Activated CD8-positive, alpha-beta memory T cell treated with anti-CD3 and anti-CD28 coated beads, Interleukin-2, amount 50 U/mL, for 24 hours (primary cell): Measurements from ENCODE around the gene KCNQ5.
"Not testable (repeated sequence)": the region's sequence is repeated elsewhere in the genome, so short reads cannot be mapped to it uniquely, and the experiment has no call there.

Source experiments
- DNase-seq: peaks from one replicate; pipeline ENCODE4 v3.0.0-alpha.2; 2020; ENCODE audit errors: extremely low read depth

The KCNQ5 gene

DNA sequence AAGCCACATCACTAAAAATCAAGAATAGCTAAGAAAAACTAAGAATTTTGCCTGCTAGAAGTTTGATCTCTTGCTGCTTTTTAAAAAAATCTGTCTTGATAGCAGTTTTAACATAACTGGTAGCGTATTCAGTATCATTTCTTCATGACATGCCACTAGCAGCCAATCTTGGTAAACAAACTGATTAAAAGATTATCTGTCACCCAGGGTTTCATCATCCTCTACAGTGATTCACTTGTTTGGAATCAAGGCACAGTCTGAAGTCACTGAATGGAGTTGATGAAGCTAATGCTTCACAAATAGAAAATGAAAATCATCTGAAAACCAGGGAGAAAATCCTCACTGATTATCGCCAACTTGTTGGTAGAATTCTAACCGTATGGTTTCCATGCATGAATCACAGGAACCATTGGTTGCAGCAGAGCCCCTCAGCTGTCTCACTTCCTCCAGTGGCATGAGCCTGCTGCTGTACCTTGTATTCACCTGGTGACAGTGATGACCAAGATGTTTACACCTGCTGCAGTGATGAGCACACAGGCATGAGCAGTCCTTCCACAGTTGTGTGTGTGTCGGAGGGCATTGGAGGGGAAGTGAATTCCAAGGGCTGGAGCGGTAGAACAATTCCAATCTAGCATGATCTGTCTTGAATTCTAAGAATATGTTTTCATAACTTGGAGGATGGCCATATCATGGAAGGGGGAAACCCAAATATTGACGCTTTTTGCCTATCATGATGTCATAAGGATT lies 328.4 kb downstream of the KCNQ5 start:
- DNase-seq = no peak

DNA sequence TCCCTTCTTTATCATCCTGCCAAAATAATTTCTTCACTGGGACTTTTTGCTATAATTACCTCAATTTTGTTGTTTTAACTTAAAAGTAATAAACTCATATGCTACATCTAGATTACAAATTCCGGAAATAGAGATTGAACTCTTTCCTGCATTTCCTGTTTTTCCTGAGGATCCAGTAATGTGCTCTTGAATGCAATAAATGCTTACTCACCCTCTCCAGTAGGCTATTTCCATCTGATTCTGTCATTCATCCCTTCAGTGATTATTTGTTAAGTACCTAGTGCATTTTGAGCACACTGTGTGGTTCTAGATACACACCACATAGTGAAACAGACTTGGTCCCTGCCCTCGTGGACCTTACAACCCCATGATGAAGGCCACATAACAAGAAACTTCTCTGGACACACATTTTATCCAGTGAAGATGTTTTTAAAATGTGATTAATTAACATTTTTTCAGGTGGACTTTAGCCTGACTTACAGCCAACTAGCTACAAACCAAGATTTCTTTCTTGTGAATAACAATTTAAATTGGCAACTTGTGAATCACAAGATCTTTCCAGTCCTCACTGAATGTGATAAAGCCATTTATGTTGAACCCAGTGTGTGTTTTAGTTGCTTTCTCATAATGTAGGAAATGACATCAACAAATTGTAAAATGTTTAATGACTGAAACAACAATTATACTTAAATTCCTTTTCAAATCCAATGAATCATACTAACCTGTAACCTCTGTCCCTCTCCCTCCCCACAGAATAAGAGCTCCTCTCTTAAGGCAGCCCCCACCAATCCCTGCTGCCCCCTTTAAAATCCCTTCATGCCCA lies 331.2 kb downstream of the KCNQ5 start:
- no peak for DNase-seq

DNA sequence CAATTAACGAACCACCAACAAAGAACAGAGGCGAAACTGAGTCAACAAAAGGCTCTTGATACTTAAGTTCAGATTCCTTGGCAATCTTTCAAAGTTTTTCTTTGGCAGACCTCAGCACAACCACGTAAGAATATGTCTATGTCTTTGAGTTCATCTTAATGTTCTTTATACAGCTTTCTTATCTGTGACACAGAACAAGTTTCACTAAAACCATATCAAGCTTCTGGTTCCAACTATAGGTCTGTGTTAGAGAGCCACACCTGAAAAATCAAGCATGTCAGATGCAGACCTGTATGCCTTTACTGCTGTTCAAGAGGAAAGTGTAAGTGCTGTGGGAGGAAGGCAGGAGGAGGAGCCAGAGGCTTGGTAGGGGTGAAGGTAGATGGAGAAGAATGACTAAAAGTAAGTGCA lies 332.1 kb downstream of the KCNQ5 start:
- no peak for DNase-seq

- DNase-seq = no peak
Observed at GRCh38 chr6:72954716-72955115, 332.9 kb downstream of the KCNQ5 start.

GRCh38 chr6:72955666-72956065 lies 333.8 kb downstream of the KCNQ5 start:
- DNase-seq = no peak

DNA sequence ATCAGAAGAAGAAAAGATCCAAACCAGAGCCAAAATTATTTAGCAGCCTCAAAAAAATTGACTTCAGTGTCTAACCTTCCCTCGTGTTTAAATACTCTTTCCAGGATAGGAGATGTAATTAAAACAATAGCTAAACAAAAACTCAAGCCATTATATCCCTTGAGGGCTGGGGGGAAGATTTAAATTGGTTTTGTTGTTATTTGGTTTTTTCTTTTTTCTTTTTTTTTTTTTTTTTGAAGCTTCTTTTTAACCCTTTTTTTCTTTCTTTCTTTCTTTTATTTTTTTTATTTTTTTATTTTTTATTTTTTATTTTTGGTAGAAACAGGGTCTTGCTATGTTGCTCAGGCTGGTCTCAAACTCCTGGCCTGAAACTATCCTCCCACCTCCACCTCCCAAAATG lies 334.4 kb downstream of the KCNQ5 start:
- DNase-seq = no peak

DNA sequence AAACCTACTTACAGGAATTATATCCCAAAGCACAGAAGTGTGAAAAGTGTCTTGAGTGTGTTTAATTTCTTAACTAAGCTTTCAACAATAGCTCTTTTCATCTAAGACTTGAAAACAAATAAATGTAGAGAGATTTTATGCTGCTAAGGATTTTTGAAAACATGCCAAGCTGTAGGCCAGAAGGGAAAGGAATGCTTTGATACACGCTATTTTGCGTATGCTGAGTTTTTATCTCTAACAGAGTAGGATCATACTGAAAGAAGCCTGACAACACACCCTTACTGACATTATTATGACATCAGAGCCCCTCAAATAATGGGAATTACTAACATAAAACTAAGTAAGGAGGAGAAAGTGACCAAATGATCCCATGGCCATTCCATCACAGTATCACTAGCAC lies 338.0 kb downstream of the KCNQ5 start:
- DNase-seq = no peak

- DNase-seq = no peak
Observed at GRCh38 chr6:72963946-72964345, 342.1 kb downstream of the KCNQ5 start.

GRCh38 chr6:72966628-72967280 lies 344.9 kb downstream of the KCNQ5 start:
- DNase-seq = no peak

DNA sequence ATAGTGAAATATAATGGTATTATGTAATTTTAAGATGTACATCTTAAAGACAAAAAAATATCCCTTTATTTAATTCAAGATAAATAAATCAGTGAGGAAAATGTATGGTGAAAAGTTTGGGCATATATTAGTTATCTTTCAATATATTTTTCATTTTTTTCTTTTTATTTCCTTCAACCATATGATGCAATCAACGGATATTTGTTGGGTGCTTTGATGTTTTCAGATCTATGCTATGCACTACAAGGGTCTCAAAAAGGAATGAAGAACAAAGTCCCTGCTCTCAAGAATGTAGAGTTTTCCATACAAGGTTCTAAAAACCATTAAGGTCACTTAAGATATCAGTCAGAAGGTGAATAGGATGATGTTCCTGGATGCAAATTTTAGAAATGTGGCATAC lies 345.5 kb downstream of the KCNQ5 start:
- DNase-seq = no peak

DNA sequence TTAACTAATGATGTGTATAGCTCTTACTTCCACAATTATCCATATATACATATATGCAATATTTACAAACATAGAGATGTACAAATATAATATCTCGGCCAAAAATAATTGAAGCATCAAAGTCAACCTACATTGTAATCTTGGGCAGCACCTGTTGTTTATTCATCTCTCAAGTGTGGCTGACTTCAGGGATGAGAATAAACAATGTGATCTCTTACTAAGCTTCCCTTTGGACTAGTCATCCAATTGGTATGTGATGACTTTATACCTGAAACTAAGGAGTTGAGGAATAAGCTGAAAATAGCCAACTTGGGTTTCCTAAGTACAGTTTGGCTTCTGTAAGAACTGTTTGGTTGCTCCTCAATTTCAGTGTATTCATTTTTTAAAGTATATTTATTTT lies 346.8 kb downstream of the KCNQ5 start:
- DNase-seq = no peak

DNA sequence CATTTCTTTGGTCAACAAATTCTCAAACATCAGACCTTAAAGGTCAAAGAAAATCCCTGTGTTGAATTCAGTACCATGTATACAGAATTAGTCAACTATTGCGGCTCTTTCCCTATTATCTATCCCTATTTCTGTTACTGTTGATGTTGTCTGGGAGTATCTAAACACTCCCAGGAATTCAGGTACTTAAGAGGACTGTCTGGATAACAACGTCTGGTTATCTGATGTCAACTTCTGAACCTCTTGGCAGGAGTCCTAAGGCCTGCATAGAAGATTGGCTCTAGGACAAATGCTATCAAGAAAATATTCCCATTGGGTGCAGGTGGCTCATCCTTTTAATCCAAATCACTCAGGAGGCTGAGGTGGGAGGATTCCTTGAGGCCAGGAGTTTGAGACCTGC lies 347.8 kb downstream of the KCNQ5 start:
- DNase-seq = no peak

DNA sequence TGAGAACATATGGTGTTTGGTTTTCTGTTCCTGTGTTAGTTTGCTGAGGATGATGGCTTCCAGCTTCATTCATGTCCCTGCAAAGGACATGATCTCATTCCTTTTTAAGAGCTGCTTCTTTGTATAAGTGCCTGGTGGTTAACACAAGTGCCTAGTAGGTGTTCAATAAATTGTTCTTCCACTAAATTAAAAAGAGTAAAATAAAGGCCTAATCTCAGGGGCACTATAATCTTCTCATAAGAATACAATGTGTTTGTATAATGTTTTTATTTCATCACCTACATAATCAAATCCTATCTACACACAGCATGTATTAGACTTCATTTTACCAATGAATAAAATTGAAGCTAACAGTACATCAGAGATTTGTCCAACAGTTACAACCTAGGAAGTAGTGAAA lies 350.7 kb downstream of the KCNQ5 start:
- no peak for DNase-seq

- DNase-seq = no peak
Observed at GRCh38 chr6:72974276-72974675, 352.4 kb downstream of the KCNQ5 start.

- no peak for DNase-seq
Observed at GRCh38 chr6:72975352-72975752, 353.5 kb downstream of the KCNQ5 start.

DNA sequence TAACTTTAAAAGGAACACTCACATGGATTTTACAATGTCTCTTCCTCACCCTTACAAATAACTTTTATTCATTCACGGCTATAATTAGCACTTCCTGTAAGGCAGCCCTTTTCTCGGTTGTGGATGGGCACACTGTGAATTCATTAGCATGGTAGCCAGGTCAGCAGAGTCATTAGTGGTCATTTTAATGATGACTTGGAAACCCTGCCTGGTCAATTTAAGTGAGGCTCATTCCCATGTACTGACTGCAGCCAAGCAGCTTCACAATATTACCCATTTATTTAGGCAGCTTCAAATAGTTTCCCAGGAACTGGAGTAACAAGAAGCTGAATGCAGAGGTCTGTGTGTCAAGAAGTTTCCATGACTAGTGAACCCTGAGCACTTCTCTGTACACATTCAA lies 354.6 kb downstream of the KCNQ5 start:
- DNase-seq = no peak

DNA sequence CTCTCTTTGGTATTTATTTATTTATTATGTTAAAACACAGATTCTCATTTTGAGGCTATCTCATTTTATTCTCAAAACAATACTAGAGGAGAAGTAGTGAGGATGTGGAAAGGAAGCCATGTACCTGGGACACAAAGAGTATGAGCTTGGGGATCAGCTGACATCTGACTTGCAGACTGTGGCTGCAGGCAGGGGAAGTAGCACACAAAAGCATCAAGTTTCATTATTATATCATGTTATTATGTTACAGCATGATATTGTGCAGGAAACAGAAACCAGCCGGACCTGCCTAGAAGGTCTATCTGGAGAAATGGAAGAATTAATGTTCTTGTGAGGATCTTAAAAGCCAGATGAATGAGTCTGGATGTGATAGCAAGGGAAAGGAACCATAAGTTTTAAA lies 355.2 kb downstream of the KCNQ5 start:
- DNase-seq = no peak

DNA sequence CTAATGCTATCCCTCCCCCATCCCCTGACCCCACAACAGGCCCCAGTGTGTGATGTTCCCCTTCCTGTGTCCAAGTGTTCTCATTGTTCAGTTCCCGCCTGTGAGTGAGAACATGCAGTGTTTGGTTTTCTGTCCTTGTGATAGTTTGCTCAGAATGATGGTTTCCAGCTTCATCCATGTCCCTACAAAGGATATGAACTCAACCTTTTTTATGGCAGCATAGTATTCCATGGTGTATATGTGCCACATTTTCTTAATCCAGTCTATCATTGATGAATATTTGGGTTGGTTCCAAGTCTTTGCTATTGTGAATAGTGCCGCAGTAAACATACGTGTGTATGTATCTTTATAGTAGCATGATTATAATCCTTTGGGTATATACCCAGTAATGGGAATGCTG lies 356.9 kb downstream of the KCNQ5 start:
- DNase-seq = not testable (repeated sequence)

- DNase-seq = not testable (repeated sequence)
Observed at GRCh38 chr6:72984189-72984831, 362.4 kb downstream of the KCNQ5 start.

DNA sequence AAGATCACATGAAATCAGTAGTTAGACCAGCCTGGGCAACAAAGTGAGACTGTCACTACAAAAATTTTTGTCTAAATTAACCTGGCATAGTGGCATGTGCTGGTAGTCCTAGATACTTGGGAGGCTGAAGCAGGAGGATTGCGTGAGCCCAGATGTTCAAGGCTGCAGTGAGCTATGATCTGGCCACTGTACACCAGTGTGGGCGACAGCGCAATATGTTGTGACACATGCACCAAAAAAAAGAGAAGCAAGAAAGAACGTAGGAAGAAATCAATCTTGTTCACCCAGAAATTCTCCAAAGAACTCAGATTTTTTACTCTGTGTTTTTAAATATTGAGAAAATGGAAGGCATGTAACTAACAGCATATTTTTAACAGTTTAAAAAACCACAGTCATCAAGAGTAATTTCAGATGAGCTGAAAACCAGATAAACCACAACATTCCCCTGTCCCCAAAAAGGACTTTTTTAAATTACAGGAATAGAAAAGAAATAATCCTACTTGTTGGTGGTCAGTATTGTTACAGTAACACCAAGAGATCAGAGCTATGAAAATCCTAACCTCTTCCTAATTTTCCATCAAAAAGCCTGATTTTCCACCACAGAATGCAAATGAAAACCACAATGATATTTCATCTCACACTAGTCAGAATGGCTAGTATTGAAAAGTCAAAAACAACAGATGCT lies 363.3 kb downstream of the KCNQ5 start:
- DNase-seq = no peak

DNA sequence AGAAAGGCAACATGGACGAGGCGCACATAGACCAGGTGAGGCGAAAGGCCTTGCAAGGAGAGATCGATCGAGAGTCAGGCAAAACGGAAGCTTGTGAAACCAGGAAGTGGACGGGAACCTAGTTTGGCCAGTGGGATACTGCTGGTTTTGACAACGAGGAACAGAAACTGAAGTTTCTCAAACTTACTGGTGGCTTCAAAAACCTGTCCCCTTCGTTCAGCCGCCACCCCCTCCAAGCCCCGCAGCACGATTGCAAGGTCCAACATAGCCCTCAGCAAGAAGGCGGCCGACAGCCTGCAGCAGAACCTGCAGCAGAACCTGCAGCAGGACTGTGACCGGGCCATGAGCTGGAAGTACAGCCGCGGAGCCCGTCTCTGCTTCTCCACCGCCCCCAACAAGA lies 365.4 kb downstream of the KCNQ5 start:
- DNase-seq = no peak

DNA sequence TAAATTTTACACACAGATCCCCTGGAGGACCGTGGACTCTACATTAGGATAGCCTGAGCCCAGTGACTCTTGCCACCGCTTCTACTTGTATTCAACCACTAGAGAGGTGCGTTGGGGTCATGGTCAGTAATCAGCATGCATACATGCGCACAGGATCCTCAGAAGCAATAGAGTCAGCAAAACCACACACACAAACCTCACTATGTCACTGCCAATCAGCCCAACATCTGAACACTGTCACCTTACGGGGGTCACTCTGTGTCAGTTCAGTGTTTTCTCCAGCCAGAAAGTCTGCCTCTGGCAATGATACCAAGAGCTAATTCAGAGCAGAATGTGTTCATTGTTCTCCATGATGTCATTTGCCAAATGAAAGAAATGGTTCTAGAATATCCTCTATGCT lies 378.1 kb downstream of the KCNQ5 start:
- no peak for DNase-seq
